ENCODE measurements around the gene EVI2A. TPM values are rescaled to one million over a fixed set of nuclear protein-coding genes. Genes with fewer than 3 reads are reported as not detected.

Gene EVI2A
- total RNA-seq (77.4 TPM), polyA plus RNA-seq (100 to 1,000 TPM in 1 of 4 donors, 10 to 100 TPM in 3; 47.5 to 111 (median 64.7) TPM)

DNA sequence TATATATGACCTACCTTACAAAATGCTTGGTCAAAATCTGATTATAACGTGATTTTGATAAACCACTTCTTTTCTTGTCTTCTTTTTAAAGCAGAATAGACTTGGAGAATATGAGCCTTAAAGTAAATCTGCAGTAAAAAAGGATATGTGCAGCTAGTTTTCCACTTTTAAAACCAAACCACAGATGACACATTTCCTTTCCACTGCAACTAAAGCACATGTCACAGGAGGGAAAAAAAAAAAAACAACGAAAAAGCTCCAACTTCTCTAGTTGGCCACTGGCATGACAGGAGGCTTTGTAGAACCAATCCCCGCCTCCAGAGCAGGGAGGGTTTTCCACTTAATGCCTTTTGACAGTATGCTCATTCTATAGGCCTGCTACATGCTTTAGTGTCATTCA lies at the start of gene EVI2A:
EVI2A (minus strand) TSS at position 142 of the 400 bp plus-strand sequence. CDS start 2,609 bp downstream, outside the sequence.
- peak; percentile 78 to 79 for ATAC-seq (ENCODE audit: low read depth in 2 of 2)
- H3K27me3 Mint-ChIP-seq, result peaks cover 5% of the 10 kb centered on the region
- H3K27ac ChIP-seq (ENCODE audit: insufficient read depth, low read length, poor library complexity, severe bottlenecking), result peak within 1 kb of the TSS; percentile 92
- peak within 1 kb of the TSS; percentile 91 to 96 (median 92) for H3K27ac Mint-ChIP-seq
- peaks cover 16 to 34% (median 27%) of the 10 kb centered on the region in 4 donors for H3K4me1 Mint-ChIP-seq
- no peaks in the 10 kb centered on the region for H3K27me3 ChIP-seq (ENCODE audit: control insufficient read depth, insufficient read depth, low read length)
- peaks cover 24% of the 10 kb centered on the region for H3K36me3 Mint-ChIP-seq
- peaks cover 8% of the 10 kb centered on the region for H3K36me3 ChIP-seq (ENCODE audit: control insufficient read depth, insufficient read depth, low read length)
- DNase-seq, result peak; percentile 72 to 92 (median 82)
- peak within 1 kb of the TSS; percentile 88 to 95 (median 92) for H3K4me3 Mint-ChIP-seq
- no peaks in the 10 kb centered on the region for H3K9me3 ChIP-seq (ENCODE audit: control insufficient read depth in 2 of 2, low read length in 2 of 2)
- peak within 1 kb of the TSS; percentile 99 for H3K4me3 ChIP-seq (ENCODE audit: low read depth, low read length)
- H3K9me3 Mint-ChIP-seq, result peaks cover 0 to 1% (median 0%) of the 10 kb centered on the region in 7 donors
- H3K4me1 ChIP-seq (ENCODE audit: control insufficient read depth, insufficient read depth, low read length, poor library complexity, severe bottlenecking), result peaks cover 44% of the 10 kb centered on the region

- Mint-ChIP-seq H3K9me3 (no peaks in the 10 kb centered on the region), H3K36me3 (peaks cover 27% of the 10 kb centered on the region), H3K27ac (peak overlapping the region; percentile 30 to 85 (median 57)), H3K4me3 (no peak overlapping the region), H3K27me3 (no peaks in the 10 kb centered on the region), H3K4me1 (peaks cover 10 to 33% (median 23%) of the 10 kb centered on the region in 4 donors)
- Histone ChIP-seq H3K4me1 (ENCODE audit: control insufficient read depth, insufficient read depth, low read length, poor library complexity, severe bottlenecking) (peaks cover 5% of the 10 kb centered on the region), H3K27ac (ENCODE audit: insufficient read depth, low read length, poor library complexity, severe bottlenecking) (no peak overlapping the region), H3K4me3 (ENCODE audit: low read depth, low read length) (no peak overlapping the region), H3K36me3 (ENCODE audit: control insufficient read depth, insufficient read depth, low read length) (peaks cover 45% of the 10 kb centered on the region), H3K27me3 (ENCODE audit: control insufficient read depth, insufficient read depth, low read length) (no peaks in the 10 kb centered on the region), H3K9me3 (ENCODE audit: control insufficient read depth in 2 of 2, low read length in 2 of 2) (no peaks in the 10 kb centered on the region)
- DNase-seq (no peak), ATAC-seq (ENCODE audit: low read depth in 2 of 2) (no peak)
Observed at GRCh38 chr17:31369266-31369665, 47.8 kb upstream of the EVI2A start.

DNA sequence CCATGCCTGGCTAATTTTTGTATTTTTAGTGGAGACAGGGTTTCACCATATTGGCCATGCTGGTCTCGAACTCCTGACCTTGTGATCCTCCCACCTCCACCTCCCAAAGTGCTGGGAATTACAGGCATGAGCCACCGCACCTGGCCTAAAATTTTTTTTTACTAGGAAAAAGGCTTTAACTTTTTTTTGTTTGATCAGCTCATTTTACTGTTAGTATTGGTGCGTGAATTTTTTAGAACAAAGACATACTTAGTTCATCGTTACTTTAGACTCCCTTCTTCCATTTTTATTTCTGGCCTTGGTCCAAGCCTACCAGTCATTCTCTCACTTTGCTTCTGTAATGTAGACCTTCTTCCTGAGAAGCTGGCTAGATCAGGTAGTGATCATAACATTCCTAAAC lies 44.7 kb upstream of the EVI2A start:
- peaks cover 54% of the 10 kb centered on the region for H3K36me3 ChIP-seq (ENCODE audit: control insufficient read depth, insufficient read depth, low read length)
- H3K4me1 Mint-ChIP-seq, result peaks cover 3 to 8% (median 4%) of the 10 kb centered on the region in 4 donors
- no peak overlapping the region for H3K27ac Mint-ChIP-seq
- no peaks in the 10 kb centered on the region for H3K9me3 ChIP-seq (ENCODE audit: control insufficient read depth in 2 of 2, low read length in 2 of 2)
- DNase-seq (no peak), ATAC-seq (ENCODE audit: low read depth in 2 of 2) (no peak)
- no peak overlapping the region for H3K4me3 Mint-ChIP-seq
- H3K36me3 Mint-ChIP-seq, result peaks cover 25% of the 10 kb centered on the region
- no peak overlapping the region for H3K27ac ChIP-seq (ENCODE audit: insufficient read depth, low read length, poor library complexity, severe bottlenecking)
- no peaks in the 10 kb centered on the region for H3K9me3 Mint-ChIP-seq
- no peaks in the 10 kb centered on the region for H3K4me1 ChIP-seq (ENCODE audit: control insufficient read depth, insufficient read depth, low read length, poor library complexity, severe bottlenecking)
- H3K4me3 ChIP-seq (ENCODE audit: low read depth, low read length), result no peak overlapping the region
- no peaks in the 10 kb centered on the region for H3K27me3 Mint-ChIP-seq
- no peaks in the 10 kb centered on the region for H3K27me3 ChIP-seq (ENCODE audit: control insufficient read depth, insufficient read depth, low read length)

DNA sequence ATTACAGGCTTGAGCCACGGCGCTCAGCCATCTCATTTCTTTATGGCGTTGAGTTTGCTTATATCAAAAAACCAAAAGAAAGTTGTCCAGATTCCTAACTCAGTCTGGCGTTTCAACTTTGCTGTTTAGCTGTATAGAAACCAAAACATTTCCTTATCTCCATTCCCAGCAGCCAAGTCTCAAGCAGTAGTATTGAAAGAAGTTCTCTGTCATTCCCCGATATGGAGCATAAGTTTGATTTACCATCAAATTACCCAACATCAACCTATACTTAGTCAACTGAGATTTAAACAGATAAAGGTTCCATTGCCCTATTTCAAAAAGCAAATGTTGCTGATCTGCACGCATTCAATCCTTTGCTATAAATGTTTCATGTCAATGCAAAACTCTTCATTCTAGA lies 42.6 kb upstream of the EVI2A start:
- Histone ChIP-seq H3K36me3 (ENCODE audit: control insufficient read depth, insufficient read depth, low read length) (peaks cover 63% of the 10 kb centered on the region), H3K9me3 (ENCODE audit: control insufficient read depth in 2 of 2, low read length in 2 of 2) (no peaks in the 10 kb centered on the region), H3K4me1 (ENCODE audit: control insufficient read depth, insufficient read depth, low read length, poor library complexity, severe bottlenecking) (no peaks in the 10 kb centered on the region), H3K27me3 (ENCODE audit: control insufficient read depth, insufficient read depth, low read length) (no peaks in the 10 kb centered on the region), H3K27ac (ENCODE audit: insufficient read depth, low read length, poor library complexity, severe bottlenecking) (no peak overlapping the region), H3K4me3 (ENCODE audit: low read depth, low read length) (no peak overlapping the region)
- Mint-ChIP-seq H3K4me3 (no peak overlapping the region), H3K27me3 (no peaks in the 10 kb centered on the region), H3K27ac (no peak overlapping the region), H3K4me1 (peaks cover 0 to 7% (median under 1%) of the 10 kb centered on the region in 4 donors), H3K9me3 (no peaks in the 10 kb centered on the region), H3K36me3 (peaks cover 36% of the 10 kb centered on the region)
- ATAC-seq (ENCODE audit: low read depth in 2 of 2) (no peak), DNase-seq (no peak)

DNA sequence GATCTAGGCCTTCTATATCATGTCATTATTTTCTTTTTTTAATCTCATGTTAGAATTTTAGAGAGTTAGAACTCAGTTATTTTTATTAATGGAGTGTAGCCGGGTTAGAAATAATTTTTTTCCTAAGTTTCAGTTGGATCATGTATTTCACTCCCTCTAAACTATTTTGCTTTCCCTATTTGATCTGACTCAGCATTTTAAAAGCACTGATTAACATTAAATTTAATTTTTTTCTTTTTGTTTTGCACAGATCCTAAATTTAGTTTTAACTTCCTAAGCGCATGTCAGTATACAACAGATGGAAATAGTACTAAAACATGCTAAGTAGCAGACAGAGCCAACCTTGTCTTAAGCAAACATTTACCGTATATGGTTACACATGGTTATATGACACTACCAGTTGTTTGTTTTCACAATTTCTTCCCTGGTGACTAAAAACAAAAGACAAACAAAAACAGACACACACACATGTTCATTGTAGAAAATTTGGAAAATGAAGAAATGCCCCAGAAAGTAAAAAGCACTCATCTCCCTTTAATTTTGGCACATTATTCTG lies 36.5 kb upstream of the EVI2A start:
- Histone ChIP-seq H3K4me3 (ENCODE audit: low read depth, low read length) (no peak overlapping the region), H3K27ac (ENCODE audit: insufficient read depth, low read length, poor library complexity, severe bottlenecking) (no peak overlapping the region), H3K27me3 (ENCODE audit: control insufficient read depth, insufficient read depth, low read length) (no peaks in the 10 kb centered on the region), H3K36me3 (ENCODE audit: control insufficient read depth, insufficient read depth, low read length) (peaks cover 75% of the 10 kb centered on the region), H3K4me1 (ENCODE audit: control insufficient read depth, insufficient read depth, low read length, poor library complexity, severe bottlenecking) (no peaks in the 10 kb centered on the region), H3K9me3 (ENCODE audit: control insufficient read depth in 2 of 2, low read length in 2 of 2) (no peaks in the 10 kb centered on the region)
- no peaks in the 10 kb centered on the region for H3K9me3 Mint-ChIP-seq
- ATAC-seq (ENCODE audit: low read depth in 2 of 2), result no peak
- no peaks in the 10 kb centered on the region for H3K27me3 Mint-ChIP-seq
- H3K36me3 Mint-ChIP-seq, result peaks cover 57% of the 10 kb centered on the region
- H3K4me3 Mint-ChIP-seq, result no peak overlapping the region
- DNase-seq, result no peak
- H3K27ac Mint-ChIP-seq, result no peak overlapping the region
- peaks cover 0 to 2% (median 0%) of the 10 kb centered on the region in 4 donors for H3K4me1 Mint-ChIP-seq

DNA sequence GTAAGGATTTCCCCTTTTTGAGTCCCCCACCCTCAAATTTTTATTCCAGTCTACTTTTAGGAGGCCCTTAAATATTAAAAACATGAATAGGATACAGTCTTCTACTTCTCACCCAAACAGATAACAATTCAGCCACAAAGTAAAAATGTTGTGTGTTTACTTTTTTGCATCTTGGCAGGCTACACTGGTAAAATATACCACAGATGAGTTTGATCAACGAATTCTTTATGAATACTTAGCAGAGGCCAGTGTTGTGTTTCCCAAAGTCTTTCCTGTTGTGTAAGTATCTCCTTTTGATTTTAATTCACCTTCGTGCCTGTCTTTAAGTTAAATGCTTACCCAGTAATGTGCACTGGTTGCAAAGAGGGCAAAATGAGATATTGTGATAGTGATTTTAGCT lies 35.7 kb upstream of the EVI2A start:
- H3K27me3 Mint-ChIP-seq, result no peaks in the 10 kb centered on the region
- H3K4me1 Mint-ChIP-seq, result peaks cover 0 to 2% (median 0%) of the 10 kb centered on the region in 4 donors
- no peak for DNase-seq
- Histone ChIP-seq H3K9me3 (ENCODE audit: control insufficient read depth in 2 of 2, low read length in 2 of 2) (no peaks in the 10 kb centered on the region), H3K4me3 (ENCODE audit: low read depth, low read length) (no peak overlapping the region), H3K27ac (ENCODE audit: insufficient read depth, low read length, poor library complexity, severe bottlenecking) (no peak overlapping the region), H3K27me3 (ENCODE audit: control insufficient read depth, insufficient read depth, low read length) (no peaks in the 10 kb centered on the region), H3K36me3 (ENCODE audit: control insufficient read depth, insufficient read depth, low read length) (peaks cover 75% of the 10 kb centered on the region), H3K4me1 (ENCODE audit: control insufficient read depth, insufficient read depth, low read length, poor library complexity, severe bottlenecking) (no peaks in the 10 kb centered on the region)
- ATAC-seq (ENCODE audit: low read depth in 2 of 2), result no peak
- H3K27ac Mint-ChIP-seq, result no peak overlapping the region
- H3K9me3 Mint-ChIP-seq, result no peaks in the 10 kb centered on the region
- H3K36me3 Mint-ChIP-seq, result peaks cover 50% of the 10 kb centered on the region
- H3K4me3 Mint-ChIP-seq, result no peak overlapping the region

GRCh38 chr17:31355935-31356334 lies 34.5 kb upstream of the EVI2A start:
- Histone ChIP-seq H3K27ac (ENCODE audit: insufficient read depth, low read length, poor library complexity, severe bottlenecking) (no peak overlapping the region), H3K36me3 (ENCODE audit: control insufficient read depth, insufficient read depth, low read length) (peaks cover 69% of the 10 kb centered on the region), H3K4me3 (ENCODE audit: low read depth, low read length) (no peak overlapping the region), H3K9me3 (ENCODE audit: control insufficient read depth in 2 of 2, low read length in 2 of 2) (no peaks in the 10 kb centered on the region), H3K4me1 (ENCODE audit: control insufficient read depth, insufficient read depth, low read length, poor library complexity, severe bottlenecking) (no peaks in the 10 kb centered on the region), H3K27me3 (ENCODE audit: control insufficient read depth, insufficient read depth, low read length) (no peaks in the 10 kb centered on the region)
- no peak overlapping the region for H3K4me3 Mint-ChIP-seq
- no peaks in the 10 kb centered on the region for H3K4me1 Mint-ChIP-seq
- no peak for ATAC-seq (ENCODE audit: low read depth in 2 of 2)
- no peak overlapping the region for H3K27ac Mint-ChIP-seq
- DNase-seq, result no peak
- no peaks in the 10 kb centered on the region for H3K27me3 Mint-ChIP-seq
- no peaks in the 10 kb centered on the region for H3K9me3 Mint-ChIP-seq
- H3K36me3 Mint-ChIP-seq, result peaks cover 50% of the 10 kb centered on the region

DNA sequence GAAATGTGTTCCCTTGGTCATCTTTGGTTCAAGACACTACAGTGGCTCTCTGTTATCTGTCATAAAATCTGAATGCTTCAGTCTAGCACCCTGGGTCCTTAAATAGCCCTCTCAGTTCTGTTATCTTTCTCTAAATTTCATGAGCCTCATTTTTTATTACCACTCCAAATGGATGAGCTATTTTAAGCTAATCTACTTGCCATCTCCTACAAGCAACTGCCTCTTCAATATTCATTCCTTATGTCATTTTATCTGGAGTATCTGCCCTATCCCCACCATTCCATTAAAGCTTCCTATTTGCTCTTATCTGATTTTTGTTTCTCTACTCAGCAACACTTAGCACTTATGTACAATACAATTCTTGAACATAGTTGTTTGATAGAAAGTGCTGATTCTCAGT lies 28.0 kb upstream of the EVI2A start:
- H3K4me1 Mint-ChIP-seq, result no peaks in the 10 kb centered on the region
- H3K27ac Mint-ChIP-seq, result no peak overlapping the region
- H3K4me3 ChIP-seq (ENCODE audit: low read depth, low read length), result no peak overlapping the region
- ATAC-seq (ENCODE audit: low read depth in 2 of 2) (no peak), DNase-seq (no peak)
- H3K27me3 Mint-ChIP-seq, result no peaks in the 10 kb centered on the region
- peaks cover 30% of the 10 kb centered on the region for H3K36me3 Mint-ChIP-seq
- no peaks in the 10 kb centered on the region for H3K27me3 ChIP-seq (ENCODE audit: control insufficient read depth, insufficient read depth, low read length)
- no peaks in the 10 kb centered on the region for H3K4me1 ChIP-seq (ENCODE audit: control insufficient read depth, insufficient read depth, low read length, poor library complexity, severe bottlenecking)
- no peak overlapping the region for H3K4me3 Mint-ChIP-seq
- no peaks in the 10 kb centered on the region for H3K9me3 Mint-ChIP-seq
- no peaks in the 10 kb centered on the region for H3K9me3 ChIP-seq (ENCODE audit: control insufficient read depth in 2 of 2, low read length in 2 of 2)
- no peak overlapping the region for H3K27ac ChIP-seq (ENCODE audit: insufficient read depth, low read length, poor library complexity, severe bottlenecking)
- H3K36me3 ChIP-seq (ENCODE audit: control insufficient read depth, insufficient read depth, low read length), result peaks cover 50% of the 10 kb centered on the region

All from CD4-positive, CD25-positive, alpha-beta regulatory T cell (primary cell).